HG03039 (cell line): ENCODE data around the gene ATOSB.

Experiments used
- ATAC-seq: cut with Tn5 transposase; IDR thresholded peaks from one replicate; pipeline ENCODE4 v1.9.1; 2021; ENCODE audit warnings: mild to moderate bottlenecking, moderate library complexity; ENCODE audit not compliant: unreplicated experiment

Gene ATOSB

DNA sequence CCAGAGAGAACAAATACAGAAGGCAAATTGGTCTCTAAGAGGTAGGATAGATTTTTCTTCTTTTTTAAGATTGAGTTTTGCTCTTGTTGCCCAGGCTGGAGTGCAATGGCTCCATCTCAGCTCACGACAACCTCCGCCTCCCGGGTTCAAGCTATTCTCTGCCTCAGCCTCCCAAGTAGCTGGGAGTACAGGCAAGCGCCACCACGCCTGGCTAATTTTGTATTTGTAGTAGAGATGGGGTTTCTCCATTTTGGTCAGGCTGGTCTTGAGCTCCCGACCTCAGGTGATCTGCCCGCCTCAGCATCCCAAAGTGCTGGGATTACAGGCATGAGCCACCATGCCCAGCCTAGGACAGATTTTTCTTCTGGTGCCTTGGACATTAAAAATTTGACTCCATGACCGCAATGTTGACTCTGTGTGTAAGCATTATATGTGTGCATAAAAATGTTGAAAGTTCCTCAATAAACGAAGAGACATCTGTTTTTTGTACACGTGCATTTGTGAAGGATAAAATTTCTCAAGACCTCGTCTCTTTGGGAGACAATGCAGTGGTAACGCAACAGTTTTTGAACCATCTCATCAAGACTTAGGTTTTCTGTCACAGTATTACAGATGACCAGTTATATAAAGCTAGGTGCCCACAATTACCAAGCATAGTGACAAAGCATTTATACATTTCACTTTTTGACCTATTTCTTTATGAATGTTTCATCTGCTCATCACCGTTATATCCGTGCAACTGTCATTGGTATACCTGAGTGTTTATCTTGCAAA lies 60.6 kb downstream of the ATOSB start:
- no peak for ATAC-seq

DNA sequence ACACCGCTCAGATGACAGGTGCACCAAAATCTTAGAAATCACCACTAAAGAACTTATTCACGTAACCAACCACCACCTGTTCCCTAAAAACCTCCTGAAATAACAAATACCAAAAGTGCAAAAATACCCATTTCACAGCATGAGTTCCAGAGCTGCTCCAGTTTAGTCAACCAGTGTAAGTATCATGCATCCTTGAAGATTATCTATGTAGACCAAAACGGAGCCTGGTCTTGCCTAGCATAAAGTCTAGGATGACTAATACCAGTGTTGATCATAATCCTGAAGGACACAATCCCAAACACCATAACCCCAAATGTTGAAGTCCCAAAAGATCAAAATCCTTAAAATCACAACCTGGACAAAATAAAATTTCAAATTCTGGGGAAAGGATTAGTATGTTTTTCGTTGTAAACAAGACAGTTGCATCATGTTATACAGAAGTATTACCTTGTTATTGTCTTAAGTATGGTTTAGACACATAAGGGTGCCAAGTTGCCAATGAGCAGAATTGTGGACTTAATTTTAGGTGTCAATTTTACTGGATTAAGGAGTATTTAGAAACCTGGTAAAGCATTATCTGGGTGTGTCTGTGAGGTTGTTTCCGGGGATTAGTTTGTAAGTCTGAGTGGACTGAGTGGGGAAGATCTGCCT lies 61.4 kb downstream of the ATOSB start:
- ATAC-seq = no peak
